HG03520 (cell line): Measurements from ENCODE around the gene GTF2H1.
A peak's percentile ranks its signal among the peaks of the same experiment; 100 is the strongest.
"Not testable (repeated sequence)": the region's sequence is repeated elsewhere in the genome, so short reads cannot be mapped to it uniquely, and the experiment has no call there.

Experiments used
- ATAC-seq: cut with Tn5 transposase; IDR thresholded peaks from one replicate; pipeline ENCODE4 v1.9.1; 2021; ENCODE audit warnings: mild to moderate bottlenecking, moderate library complexity; ENCODE audit not compliant: unreplicated experiment

Gene GTF2H1

GRCh38 chr11:18317551-18317950 is 4.8 kb upstream of the GTF2H1 start:
- no peak for ATAC-seq

GRCh38 chr11:18319914-18320313 is 2.5 kb upstream of the GTF2H1 start:
- ATAC-seq: no peak

GRCh38 chr11:18320617-18321016 is 1.8 kb upstream of the GTF2H1 start:
- no peak for ATAC-seq

GRCh38 chr11:18321578-18321968 is 794 bp upstream of the GTF2H1 start:
- peak; percentile 6 for ATAC-seq

GRCh38 chr11:18322818-18323570 is 627 bp downstream of the GTF2H1 start:
- no peak for ATAC-seq

- not testable (repeated sequence) for ATAC-seq
Measured at GRCh38 chr11:18323881-18324280, 1.5 kb downstream of the GTF2H1 start.

- no peak for ATAC-seq
Measured at GRCh38 chr11:18324381-18324780, 2.0 kb downstream of the GTF2H1 start.

- ATAC-seq: no peak
Measured at GRCh38 chr11:18329196-18329870, 7.0 kb downstream of the GTF2H1 start.

- ATAC-seq: no peak
Measured at GRCh38 chr11:18330921-18331320, 8.6 kb downstream of the GTF2H1 start.

GRCh38 chr11:18332302-18332701 is 9.9 kb downstream of the GTF2H1 start:
- no peak for ATAC-seq

- ATAC-seq: no peak
Measured at GRCh38 chr11:18332891-18333290, 10.5 kb downstream of the GTF2H1 start.

- no peak for ATAC-seq
Measured at GRCh38 chr11:18347471-18348125, 25.2 kb downstream of the GTF2H1 start.

- no peak for ATAC-seq
Measured at GRCh38 chr11:18352581-18352980, 30.2 kb downstream of the GTF2H1 start.

- ATAC-seq: no peak
Measured at GRCh38 chr11:18358646-18359045, 36.3 kb downstream of the GTF2H1 start.

- no peak for ATAC-seq
Measured at GRCh38 chr11:18361154-18361553, 38.8 kb downstream of the GTF2H1 start.

- ATAC-seq: no peak
Measured at GRCh38 chr11:18364495-18365073, 42.2 kb downstream of the GTF2H1 start.

GRCh38 chr11:18365741-18366140 is 43.4 kb downstream of the GTF2H1 start:
- no peak for ATAC-seq

- no peak for ATAC-seq
Measured at GRCh38 chr11:18366286-18366685, 43.9 kb downstream of the GTF2H1 start.

GRCh38 chr11:18367431-18367830 is 45.1 kb downstream of the GTF2H1 start:
- no peak for ATAC-seq

GRCh38 chr11:18368221-18368620 is 45.9 kb downstream of the GTF2H1 start:
- no peak for ATAC-seq

GRCh38 chr11:18369398-18369797 is 47.0 kb downstream of the GTF2H1 start:
- no peak for ATAC-seq

GRCh38 chr11:18371279-18371678 is 48.9 kb downstream of the GTF2H1 start:
- ATAC-seq: no peak
